ENCODE results near the gene GSC2.

DNA sequence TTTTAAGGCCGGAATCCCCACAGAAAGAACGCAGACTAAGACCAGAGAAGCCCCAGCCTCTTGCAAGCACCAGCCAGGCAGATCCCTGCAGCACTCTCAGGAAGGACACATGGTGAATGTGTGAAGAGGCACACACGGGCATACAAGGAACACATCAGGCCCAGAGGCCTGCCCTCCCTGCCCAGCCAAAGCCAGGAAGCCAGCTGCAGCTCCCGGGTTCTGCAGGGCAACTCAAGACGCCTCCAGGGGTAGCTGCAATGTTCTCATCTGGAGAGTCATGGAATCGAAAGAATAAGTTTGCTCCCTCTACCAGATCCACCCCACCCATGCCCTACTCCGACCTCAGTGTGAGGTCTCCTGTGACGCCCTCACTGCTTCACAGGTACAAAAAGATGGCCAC lies 30.1 kb downstream of the GSC2 start:
- TF ChIP-seq, protein P1, sequence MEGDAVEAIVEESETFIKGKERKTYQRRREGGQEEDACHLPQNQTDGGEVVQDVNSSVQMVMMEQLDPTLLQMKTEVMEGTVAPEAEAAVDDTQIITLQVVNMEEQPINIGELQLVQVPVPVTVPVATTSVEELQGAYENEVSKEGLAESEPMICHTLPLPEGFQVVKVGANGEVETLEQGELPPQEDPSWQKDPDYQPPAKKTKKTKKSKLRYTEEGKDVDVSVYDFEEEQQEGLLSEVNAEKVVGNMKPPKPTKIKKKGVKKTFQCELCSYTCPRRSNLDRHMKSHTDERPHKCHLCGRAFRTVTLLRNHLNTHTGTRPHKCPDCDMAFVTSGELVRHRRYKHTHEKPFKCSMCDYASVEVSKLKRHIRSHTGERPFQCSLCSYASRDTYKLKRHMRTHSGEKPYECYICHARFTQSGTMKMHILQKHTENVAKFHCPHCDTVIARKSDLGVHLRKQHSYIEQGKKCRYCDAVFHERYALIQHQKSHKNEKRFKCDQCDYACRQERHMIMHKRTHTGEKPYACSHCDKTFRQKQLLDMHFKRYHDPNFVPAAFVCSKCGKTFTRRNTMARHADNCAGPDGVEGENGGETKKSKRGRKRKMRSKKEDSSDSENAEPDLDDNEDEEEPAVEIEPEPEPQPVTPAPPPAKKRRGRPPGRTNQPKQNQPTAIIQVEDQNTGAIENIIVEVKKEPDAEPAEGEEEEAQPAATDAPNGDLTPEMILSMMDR (conservative IDR thresholded peaks at IDR 0.05; ENCODE audit: low read length), result no peak
- TF ChIP-seq EZH2phosphoT487 (IDR thresholded peaks at IDR 0.05; ENCODE audit: borderline replicate concordance), result no peak
